GM10266 (cell line): ENCODE measurements around the gene GRIN2A.
A peak's percentile ranks its signal among the peaks of the same experiment; 100 is the strongest.

Experiments
- DNase-seq: peaks from one replicate; pipeline ENCODE4 v3.0.0; 2012; ENCODE audit errors: extremely low spot score
- TF ChIP-seq, protein P1 (sequence below): IDR thresholded peaks from 2 replicates; pipeline ENCODE4 v1.5.1; 2012; ENCODE audit warnings: mild to moderate bottlenecking, low read depth; ENCODE audit not compliant: control insufficient read depth, insufficient read depth; ENCODE audit errors: missing control alignments

GRIN2A gene

DNA sequence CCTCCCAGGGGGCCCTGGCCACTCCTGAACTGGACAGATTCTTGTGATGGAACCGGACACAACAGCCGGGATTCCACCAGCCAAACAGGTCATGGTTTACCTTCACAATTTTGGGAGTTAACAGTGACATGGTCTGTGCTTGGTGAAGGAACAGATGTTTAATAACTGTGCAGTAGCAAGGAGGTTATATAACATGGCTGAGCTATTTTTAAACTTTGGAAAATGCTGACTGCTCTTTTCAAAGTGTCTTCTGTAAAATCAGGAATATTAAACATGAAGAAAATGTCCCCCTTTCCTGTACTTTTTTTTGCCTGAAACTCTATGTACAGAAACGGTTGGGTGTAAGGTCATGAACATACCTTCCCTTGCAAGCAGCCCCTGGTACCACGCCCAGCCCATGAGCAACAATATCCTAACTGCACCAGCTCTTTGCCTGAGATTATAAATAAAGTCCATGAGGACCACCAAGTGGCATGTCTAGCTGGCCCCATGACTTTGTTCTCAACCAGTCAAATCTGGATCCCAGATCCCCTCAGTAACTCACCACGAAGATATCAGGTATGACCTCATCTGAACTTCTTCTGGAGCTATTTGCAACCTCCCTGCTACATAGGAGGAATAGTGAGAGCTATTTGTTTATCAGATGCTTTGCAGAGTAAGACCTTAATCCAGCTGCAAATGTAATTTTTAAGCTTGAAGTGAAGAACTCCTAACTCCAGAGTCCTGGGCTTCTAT lies 249.1 kb downstream of the GRIN2A start:
- no peak for DNase-seq
- TF ChIP-seq, protein P1, sequence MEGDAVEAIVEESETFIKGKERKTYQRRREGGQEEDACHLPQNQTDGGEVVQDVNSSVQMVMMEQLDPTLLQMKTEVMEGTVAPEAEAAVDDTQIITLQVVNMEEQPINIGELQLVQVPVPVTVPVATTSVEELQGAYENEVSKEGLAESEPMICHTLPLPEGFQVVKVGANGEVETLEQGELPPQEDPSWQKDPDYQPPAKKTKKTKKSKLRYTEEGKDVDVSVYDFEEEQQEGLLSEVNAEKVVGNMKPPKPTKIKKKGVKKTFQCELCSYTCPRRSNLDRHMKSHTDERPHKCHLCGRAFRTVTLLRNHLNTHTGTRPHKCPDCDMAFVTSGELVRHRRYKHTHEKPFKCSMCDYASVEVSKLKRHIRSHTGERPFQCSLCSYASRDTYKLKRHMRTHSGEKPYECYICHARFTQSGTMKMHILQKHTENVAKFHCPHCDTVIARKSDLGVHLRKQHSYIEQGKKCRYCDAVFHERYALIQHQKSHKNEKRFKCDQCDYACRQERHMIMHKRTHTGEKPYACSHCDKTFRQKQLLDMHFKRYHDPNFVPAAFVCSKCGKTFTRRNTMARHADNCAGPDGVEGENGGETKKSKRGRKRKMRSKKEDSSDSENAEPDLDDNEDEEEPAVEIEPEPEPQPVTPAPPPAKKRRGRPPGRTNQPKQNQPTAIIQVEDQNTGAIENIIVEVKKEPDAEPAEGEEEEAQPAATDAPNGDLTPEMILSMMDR: no peak

GRCh38 chr16:9932000-9932399 lies 250.2 kb downstream of the GRIN2A start:
- no peak for DNase-seq
- TF ChIP-seq, protein P1: no peak

GRCh38 chr16:9929836-9930235 lies 252.4 kb downstream of the GRIN2A start:
- TF ChIP-seq, protein P1: no peak
- DNase-seq: no peak

GRCh38 chr16:9929313-9929712 lies 252.9 kb downstream of the GRIN2A start:
- TF ChIP-seq, protein P1: no peak

GRCh38 chr16:9922441-9922840 lies 259.8 kb downstream of the GRIN2A start:
- DNase-seq: no peak
- TF ChIP-seq, protein P1: no peak

More at GRCh38 chr16:9929313-9929712, 252.9 kb downstream of the GRIN2A start:
- DNase-seq: peak; percentile 20

DNA sequence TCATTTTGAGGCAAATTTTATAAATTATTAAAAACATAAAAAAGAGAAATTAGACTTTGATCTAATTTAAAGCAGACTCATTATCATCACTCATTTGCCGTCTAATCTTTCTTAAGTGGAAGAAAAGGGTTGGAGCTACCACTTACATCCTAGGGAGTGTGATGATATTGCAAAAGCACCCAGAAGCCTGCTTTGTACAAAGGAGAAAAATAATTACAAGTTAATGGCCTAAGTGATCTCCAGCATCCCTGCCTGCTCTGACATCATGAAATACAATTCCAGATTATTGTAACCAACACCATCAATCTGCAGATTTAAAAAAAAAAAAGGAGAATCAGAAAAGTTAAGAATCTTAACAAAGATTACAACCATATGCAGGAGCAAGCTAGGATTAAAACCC lies 260.2 kb downstream of the GRIN2A start:
- TF ChIP-seq, protein P1: no peak
- DNase-seq: no peak

GRCh38 chr16:9919460-9919859 lies 262.8 kb downstream of the GRIN2A start:
- DNase-seq: no peak
- TF ChIP-seq, protein P1: no peak
